Epidermal melanocyte (primary cell): ENCODE measurements around the gene GTPBP10.
"Not testable (repeated sequence)": the region's sequence is repeated elsewhere in the genome, so short reads cannot be mapped to it uniquely, and the experiment has no call there.

Experiments used
- DNase-seq: peaks from one replicate; pipeline ENCODE4 v3.0.0; 2011; ENCODE audit warnings: low spot score; ENCODE audit not compliant: insufficient read length

The GTPBP10 gene

GRCh38 chr7:90346336-90347125, at the start of gene GTPBP10:
GTPBP10 (plus strand) TSS chr7:90346716; CDS start chr7:90346742, 26 bp downstream.
- peak; percentile 76 for DNase-seq

GRCh38 chr7:90298145-90299038, 48.1 kb upstream of the GTPBP10 start:
- DNase-seq: peak; percentile 48

- no peak for DNase-seq
Measured at GRCh38 chr7:90303241-90303640, 43.3 kb upstream of the GTPBP10 start.

GRCh38 chr7:90309872-90310271, 36.6 kb upstream of the GTPBP10 start:
- no peak for DNase-seq

- DNase-seq: no peak
Measured at GRCh38 chr7:90311175-90311574, 35.3 kb upstream of the GTPBP10 start.

- no peak for DNase-seq
Measured at GRCh38 chr7:90312745-90313144, 33.8 kb upstream of the GTPBP10 start.

- no peak for DNase-seq
Measured at GRCh38 chr7:90313907-90314306, 32.6 kb upstream of the GTPBP10 start.

GRCh38 chr7:90320014-90320413, 26.5 kb upstream of the GTPBP10 start:
- no peak for DNase-seq

GRCh38 chr7:90320418-90320800, 26.1 kb upstream of the GTPBP10 start:
- no peak for DNase-seq

- no peak for DNase-seq
Measured at GRCh38 chr7:90320801-90321494, 25.6 kb upstream of the GTPBP10 start, which contains the start of gene FAM237B. FAM237B (minus strand) TSS chr7:90321304; CDS start chr7:90319748, 1,556 bp downstream.

- DNase-seq: no peak
Measured at GRCh38 chr7:90322837-90323236, 23.7 kb upstream of the GTPBP10 start.

- no peak for DNase-seq
Measured at GRCh38 chr7:90326500-90326899, 20.0 kb upstream of the GTPBP10 start.

GRCh38 chr7:90334193-90334843, 12.2 kb upstream of the GTPBP10 start:
- DNase-seq: no peak

GRCh38 chr7:90334926-90335325, 11.6 kb upstream of the GTPBP10 start:
- DNase-seq: not testable (repeated sequence)

- DNase-seq: no peak
Measured at GRCh38 chr7:90337106-90337505, 9.4 kb upstream of the GTPBP10 start.

- DNase-seq: no peak
Measured at GRCh38 chr7:90345016-90345415, 1.5 kb upstream of the GTPBP10 start.

- DNase-seq: no peak
Measured at GRCh38 chr7:90345595-90346335, 751 bp upstream of the GTPBP10 start.

GRCh38 chr7:90347759-90348158, 1.2 kb downstream of the GTPBP10 start:
- no peak for DNase-seq

- DNase-seq: no peak
Measured at GRCh38 chr7:90349305-90349704, 2.8 kb downstream of the GTPBP10 start.

GRCh38 chr7:90350032-90350431, 3.5 kb downstream of the GTPBP10 start:
- not testable (repeated sequence) for DNase-seq
